Choroid plexus epithelial cell (primary cell): ENCODE data around the gene TMEM120B.
"Not testable (repeated sequence)": the region's sequence is repeated elsewhere in the genome, so short reads cannot be mapped to it uniquely, and the experiment has no call there.

ENCODE experiments used
- DNase-seq: peaks from one replicate; pipeline ENCODE4 v3.0.0-alpha.2; 2010; ENCODE audit warnings: low read depth
- H3K4me3 ChIP-seq: 2 replicates; pipeline ENCODE4 v1.5.1; 2011; ENCODE audit warnings: low read depth, mild to moderate bottlenecking, control low read depth, low read length, moderate library complexity
- CTCF ChIP-seq: conservative IDR thresholded peaks from 2 replicates; pipeline ENCODE4 v1.5.1; 2011; ENCODE audit warnings: low read depth, mild to moderate bottlenecking, control low read depth, inconsistent platforms, low read length, moderate library complexity

Gene TMEM120B

GRCh38 chr12:121678305-121678704 lies 34.2 kb upstream of the TMEM120B start:
- DNase-seq, result no peak
- H3K4me3 ChIP-seq, result no peak overlapping the region
- no peak for TF ChIP-seq CTCF

GRCh38 chr12:121678716-121679300 lies 33.7 kb upstream of the TMEM120B start:
- TF ChIP-seq CTCF, result no peak
- no peak overlapping the region for H3K4me3 ChIP-seq
- no peak for DNase-seq

GRCh38 chr12:121679661-121680197 lies 32.8 kb upstream of the TMEM120B start:
- DNase-seq, H3K4me3 ChIP-seq: not testable (repeated sequence)

- H3K4me3 ChIP-seq, result no peak overlapping the region
- DNase-seq, result no peak
- no peak for TF ChIP-seq CTCF
Measured at GRCh38 chr12:121688966-121689365, 23.6 kb upstream of the TMEM120B start.

- no peak for DNase-seq
- TF ChIP-seq CTCF, result no peak
- no peak overlapping the region for H3K4me3 ChIP-seq
Measured at GRCh38 chr12:121689430-121689829, 23.1 kb upstream of the TMEM120B start.

DNA sequence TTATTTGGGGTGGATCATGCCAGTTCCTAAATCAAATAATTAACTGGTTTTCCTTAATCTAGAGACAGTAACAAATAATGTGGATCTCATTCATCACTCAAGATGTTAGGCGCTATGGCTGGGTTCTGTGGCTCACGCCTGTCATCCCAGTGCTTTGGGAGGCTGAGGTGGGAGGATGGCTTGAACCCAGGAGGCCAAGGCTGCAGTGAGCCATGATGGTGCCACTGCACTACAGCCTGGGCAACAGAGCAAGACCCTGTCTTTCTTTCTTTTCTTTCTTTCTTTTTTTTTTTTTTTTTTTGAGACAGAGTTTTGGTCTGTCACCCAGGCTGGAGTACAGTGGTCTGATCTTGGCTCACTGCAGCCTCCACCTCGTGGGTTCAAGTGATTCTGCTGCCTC lies 19.8 kb upstream of the TMEM120B start:
- not testable (repeated sequence) for H3K4me3 ChIP-seq, DNase-seq

- no peak for TF ChIP-seq CTCF
- H3K4me3 ChIP-seq, result no peak overlapping the region
- no peak for DNase-seq
Measured at GRCh38 chr12:121693155-121693687, 19.3 kb upstream of the TMEM120B start.

DNA sequence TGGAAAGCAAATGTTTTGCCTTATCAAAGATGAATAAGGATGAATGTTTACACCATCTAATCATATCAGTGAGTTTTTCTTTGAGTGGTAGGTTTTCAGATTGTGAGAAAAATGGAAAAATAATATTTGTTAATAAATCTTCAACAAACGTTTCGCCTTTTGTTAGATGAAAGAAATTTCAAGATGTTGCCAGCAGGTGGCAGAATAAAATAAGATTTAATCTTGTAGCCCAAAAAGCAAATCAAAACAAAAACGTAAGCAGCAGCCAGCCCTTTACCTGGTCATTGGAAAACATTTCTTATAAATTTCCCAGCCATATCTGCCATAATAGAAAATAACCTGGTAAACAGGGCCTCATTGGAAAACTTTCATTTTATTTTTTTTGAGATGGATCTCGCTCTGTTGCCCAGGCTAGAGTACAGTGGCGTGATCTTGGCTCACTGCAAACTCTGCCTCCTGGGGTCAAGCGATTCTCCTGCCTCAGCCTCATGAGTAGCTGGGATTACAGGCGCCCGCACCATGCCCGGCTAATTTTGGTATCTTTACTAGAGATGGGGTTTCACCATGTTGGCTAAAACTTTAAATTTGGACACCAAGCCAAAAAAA lies 15.4 kb upstream of the TMEM120B start:
- peak; percentile 34 for TF ChIP-seq CTCF
- H3K4me3 ChIP-seq, result no peak overlapping the region
- peak; percentile 69 for DNase-seq

DNA sequence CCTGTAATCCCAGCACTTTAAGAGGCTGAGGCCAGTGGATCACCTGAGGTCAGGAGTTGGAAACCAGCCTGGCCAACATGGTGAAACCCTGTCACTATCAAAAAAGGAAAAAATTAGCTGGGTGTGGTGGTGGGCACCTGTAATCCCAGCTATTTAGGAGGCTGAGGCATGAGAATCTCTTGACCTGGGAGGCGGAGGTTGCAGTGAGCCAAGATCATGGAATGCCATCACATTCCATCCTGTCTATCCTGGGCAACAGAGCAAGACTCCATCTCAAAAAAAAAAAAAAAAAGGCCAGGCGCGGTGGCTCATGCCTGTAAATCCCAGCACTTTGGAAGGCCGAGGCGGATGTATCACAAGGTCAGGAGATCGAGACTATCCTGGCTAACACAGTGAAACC lies 14.7 kb upstream of the TMEM120B start:
- not testable (repeated sequence) for DNase-seq, H3K4me3 ChIP-seq
